Thoracic aorta (tissue), 2 donors: Measurements from ENCODE around the gene IL1RAP. TPM values are rescaled to one million over a fixed set of nuclear protein-coding genes. Genes with fewer than 3 reads are reported as not detected.
"Not testable (repeated sequence)": the region's sequence is repeated elsewhere in the genome, so short reads cannot be mapped to it uniquely, and the experiment has no call there.

Experiments used
- ATAC-seq: fragments of 150-250 bp; one replicate; pipeline ENCODE4 v1.8.0; 2017; ENCODE audit warnings: low read depth; ENCODE audit not compliant: insufficient number of reproducible peaks, low FRiP score
- DNase-seq: peaks from one replicate; pipeline ENCODE4 v3.0.0-alpha.2; 2020; ENCODE audit warnings: low spot score
- H3K27ac ChIP-seq, 2 donors: fragments of 200-600 bp; sonication (generic); 1 replicate in 1 of 2; 2 replicates in 1 of 2; pipeline ENCODE4 v1.5.1; 2016; ENCODE audit warnings: mild to moderate bottlenecking in 2 of 2, moderate library complexity in 2 of 2
- H3K27me3 ChIP-seq: fragments of 200-600 bp; sonication (generic); replicated peaks from 2 replicates; pipeline ENCODE4 v1.6.0; 2016; ENCODE audit warnings: mild to moderate bottlenecking; ENCODE audit not compliant: insufficient read depth
- H3K36me3 ChIP-seq: fragments of 200-600 bp; sonication (generic); one replicate; pipeline ENCODE4 v1.5.1; 2016
- H3K4me1 ChIP-seq, 2 donors: fragments of 200-600 bp; sonication (generic); 1 replicate in 1 of 2; 2 replicates in 1 of 2; pipeline versions ENCODE4 v1.5.1 to v1.6.0; 2016; ENCODE audit warnings: low read depth in 2 of 2, mild to moderate bottlenecking in 1 of 2; ENCODE audit not compliant: control insufficient read depth in 1 of 2
- H3K4me3 ChIP-seq: fragments of 200-600 bp; sonication (generic); 2 replicates; pipeline ENCODE4 v1.5.1; 2016; ENCODE audit warnings: mild to moderate bottlenecking
- H3K9me3 ChIP-seq: fragments of 200-600 bp; sonication (generic); 2 replicates; pipeline ENCODE4 v1.5.1; 2016
- total RNA-seq, 2 donors: library from RNA; depleted of rRNA; stranded (reverse); fragments of >200 nt; gene quantifications; one replicate each; pipeline versions ENCODE4 v1.1.0 to v1.2.3, GENCODE V29; 2016
- TF ChIP-seq, protein P1 (sequence below): fragments of 200-600 bp; sonication (generic); IDR thresholded peaks from one replicate; pipeline ENCODE4 v1.5.1; 2019; ENCODE audit warnings: antibody characterized with exemption

IL1RAP gene
- total RNA-seq, 2 donors from 2014 or later: 19.8 to 32.9 TPM

- no peaks in the 10 kb centered on the region for H3K27me3 ChIP-seq
- TF ChIP-seq, protein P1, sequence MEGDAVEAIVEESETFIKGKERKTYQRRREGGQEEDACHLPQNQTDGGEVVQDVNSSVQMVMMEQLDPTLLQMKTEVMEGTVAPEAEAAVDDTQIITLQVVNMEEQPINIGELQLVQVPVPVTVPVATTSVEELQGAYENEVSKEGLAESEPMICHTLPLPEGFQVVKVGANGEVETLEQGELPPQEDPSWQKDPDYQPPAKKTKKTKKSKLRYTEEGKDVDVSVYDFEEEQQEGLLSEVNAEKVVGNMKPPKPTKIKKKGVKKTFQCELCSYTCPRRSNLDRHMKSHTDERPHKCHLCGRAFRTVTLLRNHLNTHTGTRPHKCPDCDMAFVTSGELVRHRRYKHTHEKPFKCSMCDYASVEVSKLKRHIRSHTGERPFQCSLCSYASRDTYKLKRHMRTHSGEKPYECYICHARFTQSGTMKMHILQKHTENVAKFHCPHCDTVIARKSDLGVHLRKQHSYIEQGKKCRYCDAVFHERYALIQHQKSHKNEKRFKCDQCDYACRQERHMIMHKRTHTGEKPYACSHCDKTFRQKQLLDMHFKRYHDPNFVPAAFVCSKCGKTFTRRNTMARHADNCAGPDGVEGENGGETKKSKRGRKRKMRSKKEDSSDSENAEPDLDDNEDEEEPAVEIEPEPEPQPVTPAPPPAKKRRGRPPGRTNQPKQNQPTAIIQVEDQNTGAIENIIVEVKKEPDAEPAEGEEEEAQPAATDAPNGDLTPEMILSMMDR: no peak
- DNase-seq: no peak
- no peak overlapping the region for H3K4me3 ChIP-seq
- H3K27ac ChIP-seq: no peak overlapping the region
- ATAC-seq: no peak
- no peaks in the 10 kb centered on the region for H3K36me3 ChIP-seq
- H3K4me1 ChIP-seq: no peaks in the 10 kb centered on the region
- H3K9me3 ChIP-seq: no peaks in the 10 kb centered on the region
Measured at GRCh38 chr3:190671658-190672057, 157.8 kb downstream of the IL1RAP start.

GRCh38 chr3:190673148-190673547, 159.3 kb downstream of the IL1RAP start:
- no peaks in the 10 kb centered on the region for H3K4me1 ChIP-seq
- TF ChIP-seq, protein P1: no peak
- ATAC-seq: no peak

GRCh38 chr3:190676481-190676880, 162.6 kb downstream of the IL1RAP start:
- Histone ChIP-seq H3K27ac (no peak overlapping the region), H3K36me3 (no peaks in the 10 kb centered on the region), H3K4me1 (no peaks in the 10 kb centered on the region), H3K9me3 (no peaks in the 10 kb centered on the region), H3K4me3 (no peak overlapping the region), H3K27me3 (no peaks in the 10 kb centered on the region)
- TF ChIP-seq, protein P1: no peak
- ATAC-seq (no peak), DNase-seq (no peak)

More at GRCh38 chr3:190673148-190673547, 159.3 kb downstream of the IL1RAP start:
- no peaks in the 10 kb centered on the region for H3K27me3 ChIP-seq
- no peaks in the 10 kb centered on the region for H3K9me3 ChIP-seq
- no peak for DNase-seq
- no peaks in the 10 kb centered on the region for H3K36me3 ChIP-seq
- no peak overlapping the region for H3K27ac ChIP-seq
- no peak overlapping the region for H3K4me3 ChIP-seq

- no peak overlapping the region for H3K27ac ChIP-seq
- H3K36me3 ChIP-seq: no peaks in the 10 kb centered on the region
- no peak for DNase-seq
- no peaks in the 10 kb centered on the region for H3K27me3 ChIP-seq
- no peaks in the 10 kb centered on the region for H3K9me3 ChIP-seq
- H3K4me3 ChIP-seq: no peak overlapping the region
- no peaks in the 10 kb centered on the region for H3K4me1 ChIP-seq
- TF ChIP-seq, protein P1: no peak
- ATAC-seq: no peak
Measured at GRCh38 chr3:190677001-190677400, 163.1 kb downstream of the IL1RAP start.

DNA sequence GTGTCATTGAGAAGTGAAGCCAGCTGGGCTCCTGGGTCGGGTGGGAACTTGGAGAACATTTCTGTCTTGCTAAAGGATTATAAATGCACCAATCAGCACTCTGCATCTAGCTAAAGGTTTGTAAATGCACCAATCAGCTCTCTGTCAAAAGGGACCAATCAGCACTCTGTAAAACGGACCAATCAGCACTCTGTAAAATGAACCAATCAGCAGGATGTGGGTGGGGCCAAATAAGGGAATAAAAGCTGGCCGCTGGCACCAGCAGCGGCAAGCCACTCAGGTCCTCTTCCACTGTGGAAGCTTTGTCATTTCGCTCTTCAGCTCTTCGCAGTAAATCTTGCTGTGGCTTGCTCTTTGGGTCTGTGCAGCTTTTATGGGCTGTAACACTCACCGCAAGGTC, 164.0 kb downstream of the IL1RAP start:
- H3K9me3 ChIP-seq, ATAC-seq, H3K27me3 ChIP-seq, H3K36me3 ChIP-seq, H3K4me3 ChIP-seq, H3K4me1 ChIP-seq, DNase-seq, H3K27ac ChIP-seq: not testable (repeated sequence)

GRCh38 chr3:190680691-190681090, 166.8 kb downstream of the IL1RAP start:
- H3K4me3 ChIP-seq: no peak overlapping the region
- H3K27me3 ChIP-seq: no peaks in the 10 kb centered on the region
- ATAC-seq: no peak

More at GRCh38 chr3:190680691-190681090, 166.8 kb downstream of the IL1RAP start:
- no peak for DNase-seq
- TF ChIP-seq, protein P1: no peak
- Histone ChIP-seq H3K4me1 (no peaks in the 10 kb centered on the region), H3K27ac (no peak overlapping the region), H3K9me3 (no peaks in the 10 kb centered on the region), H3K36me3 (no peaks in the 10 kb centered on the region)
